HEK293 (cell line): ENCODE data around the gene PPP1R8.

Source experiments
- CTCF ChIP-seq: fragments of 450-650 bp; formaldehyde crosslinking; IDR thresholded peaks from 2 replicates; pipeline ENCODE4 v1.5.1; 2016; ENCODE audit warnings: missing biosample characterization, missing genetic modification characterization
- ZSCAN5A ChIP-seq: fragments of 450-650 bp; formaldehyde crosslinking; IDR thresholded peaks from 2 replicates; pipeline ENCODE4 v1.5.1; 2016; ENCODE audit warnings: missing biosample characterization, missing genetic modification characterization

- no peak for TF ChIP-seq ZSCAN5A (tag by site-specific recombination)
- no peak for TF ChIP-seq CTCF (tag by site-specific recombination)
These were observed 1.2 kb downstream of the PPP1R8 start for GRCh38 chr1:27831568-27832410.
